Measurements from ENCODE around the gene GGTA1. TPM values are rescaled to one million over a fixed set of nuclear protein-coding genes. Genes with fewer than 3 reads are reported as not detected.

The GGTA1 gene
- polyA plus RNA-seq, 1 experiment = not detected

DNA sequence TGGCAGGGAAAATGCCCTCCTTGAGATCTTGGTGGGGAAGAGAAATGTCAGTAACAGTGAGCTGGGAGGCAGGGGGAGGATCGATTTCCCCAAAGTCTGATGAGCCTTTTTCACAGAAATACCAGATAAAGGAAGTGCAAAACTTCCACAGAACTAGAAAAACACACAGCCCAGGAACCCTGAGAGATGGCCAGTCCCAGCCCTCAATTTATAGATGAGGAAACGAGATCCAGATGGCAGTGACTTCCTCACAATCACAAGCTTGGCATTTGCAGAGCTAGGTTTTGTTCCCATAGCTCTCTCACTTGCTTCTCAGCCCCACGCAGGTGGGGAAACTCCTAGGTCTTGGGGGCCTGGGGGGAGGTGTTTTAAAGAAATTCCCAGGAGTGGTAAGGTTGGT is 3.8 kb upstream of the GGTA1 start:
- ChIA-PET POLR2A (no interaction called here), CTCF (no interaction called here)
- Histone ChIP-seq H3K4me3 (ENCODE audit: low read depth, low read length) (no peak overlapping the region), H3K27ac (ENCODE audit: low read depth, low read length) (no peak overlapping the region), H3K9me3 (ENCODE audit: control insufficient read depth, insufficient read depth, low read length) (no peaks in the 10 kb centered on the region; the same call in 1 of the 2 replicates), H3K27me3 (ENCODE audit: control insufficient read depth, insufficient read depth, low read length) (peaks cover 65% of the 10 kb centered on the region)
- TF ChIP-seq, protein P1, sequence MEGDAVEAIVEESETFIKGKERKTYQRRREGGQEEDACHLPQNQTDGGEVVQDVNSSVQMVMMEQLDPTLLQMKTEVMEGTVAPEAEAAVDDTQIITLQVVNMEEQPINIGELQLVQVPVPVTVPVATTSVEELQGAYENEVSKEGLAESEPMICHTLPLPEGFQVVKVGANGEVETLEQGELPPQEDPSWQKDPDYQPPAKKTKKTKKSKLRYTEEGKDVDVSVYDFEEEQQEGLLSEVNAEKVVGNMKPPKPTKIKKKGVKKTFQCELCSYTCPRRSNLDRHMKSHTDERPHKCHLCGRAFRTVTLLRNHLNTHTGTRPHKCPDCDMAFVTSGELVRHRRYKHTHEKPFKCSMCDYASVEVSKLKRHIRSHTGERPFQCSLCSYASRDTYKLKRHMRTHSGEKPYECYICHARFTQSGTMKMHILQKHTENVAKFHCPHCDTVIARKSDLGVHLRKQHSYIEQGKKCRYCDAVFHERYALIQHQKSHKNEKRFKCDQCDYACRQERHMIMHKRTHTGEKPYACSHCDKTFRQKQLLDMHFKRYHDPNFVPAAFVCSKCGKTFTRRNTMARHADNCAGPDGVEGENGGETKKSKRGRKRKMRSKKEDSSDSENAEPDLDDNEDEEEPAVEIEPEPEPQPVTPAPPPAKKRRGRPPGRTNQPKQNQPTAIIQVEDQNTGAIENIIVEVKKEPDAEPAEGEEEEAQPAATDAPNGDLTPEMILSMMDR (IDR thresholded peaks at IDR 0.05; ENCODE audit: low read depth, low read length) = no peak
- DNase-seq (ENCODE audit: low read depth, low spot score) = no peak

DNA sequence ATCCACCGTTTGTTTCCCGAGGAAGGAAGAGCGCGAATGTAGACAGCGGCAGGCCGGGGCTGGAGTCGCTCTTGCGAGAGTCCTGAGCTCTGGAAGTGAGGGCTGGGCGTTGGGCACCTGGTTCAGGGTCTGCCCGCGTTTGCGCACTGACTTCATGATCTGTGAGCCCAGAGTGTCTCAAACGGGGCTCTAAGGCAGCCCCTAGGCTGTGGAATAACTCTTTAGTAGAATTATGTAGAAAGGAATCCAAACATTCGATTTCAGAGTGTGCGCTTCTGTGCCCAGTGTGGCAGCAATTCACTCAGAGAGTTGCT is 478 bp upstream of the GGTA1 start:
- ChIA-PET POLR2A (interaction anchor here (1.0 kb wide), 1 partner anchor 29 kb away, joined by 3 read pairs; no protein-coding TSS in a partner anchor), CTCF (interaction anchor here (1.1 kb wide), 2 partner anchors 99 to 303 kb away, joined by 3 read pairs; no protein-coding TSS in a partner anchor)
- Histone ChIP-seq H3K27me3 (ENCODE audit: control insufficient read depth, insufficient read depth, low read length) (peaks cover 58% of the 10 kb centered on the region), H3K4me3 (ENCODE audit: low read depth, low read length) (peak overlapping the region; percentile 52), H3K9me3 (ENCODE audit: control insufficient read depth, insufficient read depth, low read length) (no peaks in the 10 kb centered on the region; the same call in 1 of the 2 replicates), H3K27ac (ENCODE audit: low read depth, low read length) (no peak overlapping the region)
- TF ChIP-seq, protein P1 (IDR thresholded peaks at IDR 0.05; ENCODE audit: low read depth, low read length) = no peak
- DNase-seq (ENCODE audit: low read depth, low spot score) = no peak

DNA sequence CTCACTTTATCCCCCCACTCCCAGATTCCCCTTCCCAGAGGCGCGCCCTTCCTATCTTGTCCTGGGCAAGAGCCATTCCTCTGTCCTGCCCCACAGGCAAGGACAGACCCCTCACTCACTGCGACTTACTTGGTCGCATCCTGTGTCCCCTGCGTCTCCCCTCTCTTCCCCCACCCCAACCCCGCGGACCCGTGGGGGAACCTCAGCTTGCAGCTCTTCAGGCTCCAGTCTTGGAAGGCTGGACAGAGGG is 542 bp downstream of the GGTA1 start:
- CTCF ChIA-PET = interaction anchor here (0.6 to 1.1 kb wide), 5 partner anchors 13 to 197 kb away, joined by 3 to 9 read pairs (median 3); no protein-coding TSS in a partner anchor
- H3K4me3 ChIP-seq (ENCODE audit: low read depth, low read length) = peak overlapping the region; percentile 52
- H3K27me3 ChIP-seq (ENCODE audit: control insufficient read depth, insufficient read depth, low read length) = peaks cover 60% of the 10 kb centered on the region
- DNase-seq (ENCODE audit: low read depth, low spot score) = no peak
- H3K9me3 ChIP-seq (ENCODE audit: control insufficient read depth, insufficient read depth, low read length) = no peaks in the 10 kb centered on the region; the same call in 1 of the 2 replicates
- TF ChIP-seq, protein P1 (IDR thresholded peaks at IDR 0.05; ENCODE audit: low read depth, low read length) = no peak
- no peak overlapping the region for H3K27ac ChIP-seq (ENCODE audit: low read depth, low read length)
- POLR2A ChIA-PET = interaction anchor here (1.0 kb wide), 1 partner anchor 30 kb away, joined by 3 read pairs; no protein-coding TSS in a partner anchor

DNA sequence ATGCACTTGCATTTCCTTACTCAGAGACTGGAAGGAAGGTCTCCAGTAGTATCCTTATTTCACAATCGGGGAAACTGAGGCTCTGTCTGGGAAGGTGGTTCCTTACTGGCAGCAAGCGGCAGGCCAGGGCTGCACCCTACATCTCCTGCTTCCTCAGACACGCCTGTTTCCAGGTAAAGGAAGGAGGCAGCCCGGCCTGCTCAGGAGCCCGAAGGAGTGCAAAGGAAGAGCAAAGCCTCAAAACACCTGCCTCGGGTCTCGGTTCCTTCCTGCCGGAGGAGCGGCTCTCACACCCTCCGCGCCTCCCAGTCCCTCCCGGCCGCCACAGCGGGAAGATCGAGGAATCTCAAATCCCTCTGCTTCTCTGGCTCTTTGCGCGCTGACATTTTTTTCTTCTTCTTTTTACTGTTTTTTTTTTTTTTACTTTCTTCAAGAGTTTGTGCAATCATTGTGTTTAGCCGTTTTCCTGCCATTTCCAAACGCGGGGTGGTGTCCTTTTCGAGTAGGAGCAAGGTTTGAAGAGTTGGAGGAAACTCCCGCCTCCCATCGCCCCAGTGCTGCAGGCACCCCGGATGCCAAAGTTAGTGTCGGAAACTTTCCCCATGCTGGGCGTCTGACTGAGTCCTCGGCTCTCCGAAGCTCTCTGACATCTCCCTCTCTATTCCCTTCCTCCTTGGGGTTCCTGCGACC is 1.0 kb downstream of the GGTA1 start:
- H3K9me3 ChIP-seq (ENCODE audit: control insufficient read depth, insufficient read depth, low read length) = no peaks in the 10 kb centered on the region; the same call in 1 of the 2 replicates
- no peak for DNase-seq (ENCODE audit: low read depth, low spot score)
- TF ChIP-seq, protein P1 (IDR thresholded peaks at IDR 0.05; ENCODE audit: low read depth, low read length) = no peak
- ChIA-PET POLR2A (no interaction called here), CTCF (interaction anchor here (0.7 kb wide), 1 partner anchor 54 kb away, joined by 4 read pairs; no protein-coding TSS in a partner anchor)
- H3K27me3 ChIP-seq (ENCODE audit: control insufficient read depth, insufficient read depth, low read length) = peaks cover 56% of the 10 kb centered on the region
- peak overlapping the region; percentile 52 for H3K4me3 ChIP-seq (ENCODE audit: low read depth, low read length)
- no peak overlapping the region for H3K27ac ChIP-seq (ENCODE audit: low read depth, low read length)

DNA sequence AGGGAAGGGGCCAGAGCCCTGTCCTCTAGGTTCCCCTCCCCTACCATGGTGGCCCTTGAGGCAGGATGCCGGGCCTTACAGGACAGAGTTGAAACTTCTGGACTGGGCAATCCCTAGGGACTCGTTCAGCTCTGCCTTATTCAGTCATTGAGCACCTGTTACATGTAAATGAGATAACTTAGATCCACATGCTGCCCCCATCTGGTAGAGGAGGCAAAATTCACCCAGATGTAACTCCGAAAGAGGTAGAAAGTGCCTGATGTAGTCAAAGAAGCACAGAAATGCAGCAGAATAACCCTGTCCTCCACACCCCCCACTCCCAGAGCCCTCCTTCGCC is 1.5 kb downstream of the GGTA1 start:
- POLR2A ChIA-PET = no interaction called here
- Histone ChIP-seq H3K27ac (ENCODE audit: low read depth, low read length) (no peak overlapping the region), H3K4me3 (ENCODE audit: low read depth, low read length) (no peak overlapping the region), H3K27me3 (ENCODE audit: control insufficient read depth, insufficient read depth, low read length) (peaks cover 50% of the 10 kb centered on the region), H3K9me3 (ENCODE audit: control insufficient read depth, insufficient read depth, low read length) (no peaks in the 10 kb centered on the region; the same call in 1 of the 2 replicates)
- CTCF ChIA-PET = interaction anchor here (0.7 to 1.0 kb wide), 6 partner anchors 9 to 43 kb away, joined by 3 to 7 read pairs (median 3); no protein-coding TSS in a partner anchor
- TF ChIP-seq, protein P1 (IDR thresholded peaks at IDR 0.05; ENCODE audit: low read depth, low read length) = peak; percentile 77
- peak; percentile 29 for DNase-seq (ENCODE audit: low read depth, low spot score)

All from AG04450 (cell line).